SK-MEL-5 (cell line): Measurements from ENCODE around the gene ANKIB1. TPM values are rescaled to one million over a fixed set of nuclear protein-coding genes. Genes with fewer than 3 reads are reported as not detected.
"Not testable (repeated sequence)": the region's sequence is repeated elsewhere in the genome, so short reads cannot be mapped to it uniquely, and the experiment has no call there.

Source experiments
- DNase-seq: peaks from one replicate; pipeline ENCODE4 v3.0.0-alpha.2; 2016; ENCODE audit warnings: low read depth, low spot score
- in situ Hi-C: cut with HindIII; loops from 2 replicates; pipeline ENCODE4 v1.10.0; 2016; ENCODE audit warnings: low sequenced_read_pairs, high pct_unique_total_duplicates, low pct_unique_long_range_greater_than_20kb
- total RNA-seq: library from RNA; depleted of rRNA; stranded (reverse); fragments of >200 nt; shearing (Covaris generic); gene quantifications from 2 replicates; pipeline ENCODE4 v1.2.3, GENCODE V29; 2014

ANKIB1 gene
- total RNA-seq, 1 experiment from 2014 or later: 35.4 TPM

DNA sequence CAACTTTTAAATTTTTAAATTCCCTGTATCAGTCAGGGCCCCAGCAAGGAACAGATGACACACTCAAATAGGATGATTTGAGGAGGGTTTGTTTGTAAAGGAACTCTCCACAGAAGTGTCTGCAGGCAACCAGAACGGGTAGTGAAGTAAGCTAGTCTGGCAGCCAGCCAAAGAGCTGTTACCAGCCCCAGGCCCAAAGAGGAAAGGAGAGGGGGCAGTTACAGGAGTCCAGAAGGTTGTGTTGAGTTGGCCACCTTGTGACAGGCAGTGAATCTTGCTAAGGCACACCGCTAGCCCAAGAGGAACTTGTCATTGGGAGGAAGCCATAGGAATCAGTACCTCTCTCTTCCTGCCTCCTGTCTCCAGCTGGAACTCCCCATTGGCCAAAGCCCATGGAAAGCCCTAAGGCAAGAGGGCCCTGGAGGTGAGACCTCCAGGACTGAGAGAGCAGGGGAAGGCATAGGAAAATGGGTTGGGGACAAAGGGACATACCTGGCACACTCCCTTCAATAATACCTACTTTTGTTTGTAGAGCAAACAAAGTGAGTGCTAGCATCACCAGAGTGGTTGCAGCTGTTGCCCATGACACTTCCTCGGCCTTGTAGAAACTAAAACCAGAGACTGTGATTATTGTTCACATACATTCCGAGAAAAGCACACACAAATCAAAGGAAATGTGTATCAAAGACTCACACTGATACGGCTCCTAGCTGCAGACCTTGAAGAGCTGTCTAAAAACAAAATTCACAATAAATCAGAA, 176.1 kb downstream of the ANKIB1 start:
- DNase-seq: no peak
- in situ Hi-C loops: no loop called here

DNA sequence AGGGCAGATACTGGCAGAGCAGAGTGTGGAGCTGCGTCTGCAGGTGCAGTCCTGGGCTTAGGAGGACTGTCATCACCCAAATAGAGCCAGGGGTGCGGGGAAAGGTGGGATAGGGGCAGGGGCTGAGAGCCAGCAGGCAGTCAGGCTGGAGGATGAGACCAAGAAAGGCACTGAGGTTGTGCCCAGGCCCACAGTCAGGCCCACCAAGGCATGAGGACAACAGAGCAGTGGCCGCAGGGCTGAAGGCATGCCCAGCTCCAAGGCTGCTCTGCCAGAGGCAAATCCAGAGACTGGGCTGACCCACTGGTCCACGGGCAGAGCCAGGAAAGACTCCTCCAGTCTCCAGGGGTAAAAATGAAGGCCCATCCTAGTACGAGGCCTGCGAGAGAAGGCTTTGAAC, 177.2 kb downstream of the ANKIB1 start:
- in situ Hi-C loops: no loop called here
- no peak for DNase-seq

DNA sequence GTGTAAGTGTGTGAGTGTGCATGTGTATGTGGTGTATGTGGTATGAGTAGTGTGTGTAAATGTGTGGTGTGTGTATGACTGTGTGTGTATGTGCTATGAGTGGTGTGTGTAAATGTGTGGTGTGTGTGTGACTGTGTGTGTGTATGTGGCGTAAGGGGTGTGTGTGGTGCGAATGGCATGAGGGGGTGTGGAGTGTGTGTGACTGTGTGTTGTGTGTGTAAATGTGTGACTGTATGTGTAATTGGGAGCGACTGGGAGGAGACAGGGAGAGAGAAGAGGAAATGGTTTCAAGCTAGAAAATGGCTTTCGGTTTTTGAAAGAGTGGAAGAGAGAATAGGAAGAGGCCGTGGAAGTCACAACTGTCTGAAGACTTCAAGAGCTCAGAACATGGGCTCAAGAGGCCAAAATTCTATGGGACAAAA, 177.9 kb downstream of the ANKIB1 start:
- in situ Hi-C loops: no loop called here
- DNase-seq: no peak

GRCh38 chr7:92425311-92425947, 179.7 kb downstream of the ANKIB1 start:
- in situ Hi-C loops: no loop called here
- no peak for DNase-seq

GRCh38 chr7:92427193-92427592, 181.4 kb downstream of the ANKIB1 start:
- DNase-seq: no peak
- in situ Hi-C loops: no loop called here

DNA sequence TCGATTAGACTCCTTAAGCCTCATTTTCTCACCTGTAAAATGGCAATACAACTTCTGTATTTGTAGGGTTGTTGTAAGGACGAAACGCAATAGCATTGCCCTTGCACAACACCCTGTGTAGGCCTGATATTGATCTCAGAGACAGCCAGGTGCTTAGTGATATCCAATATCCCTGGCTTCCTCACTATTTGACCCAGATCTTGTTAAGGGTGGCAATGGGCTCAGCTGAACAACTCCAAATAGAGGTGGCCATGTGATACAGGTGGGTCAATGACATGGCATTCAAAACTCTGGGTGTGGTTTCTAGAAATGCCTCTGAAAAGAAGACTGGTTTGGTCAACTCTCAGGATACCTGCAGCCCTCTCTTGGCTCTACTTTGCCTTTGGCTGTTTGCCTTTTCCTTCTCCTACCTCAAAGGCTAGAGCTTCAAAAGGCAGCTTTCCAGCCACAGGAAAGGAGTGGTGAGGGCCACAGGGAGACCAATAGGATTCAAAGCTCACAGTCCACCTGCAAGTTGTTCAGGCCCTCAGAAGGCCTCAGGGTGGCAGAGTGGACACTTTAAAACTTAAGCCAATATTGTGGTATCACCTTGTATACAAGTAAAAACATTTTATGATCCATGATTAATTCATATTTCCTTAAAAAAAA, 186.6 kb downstream of the ANKIB1 start:
- in situ Hi-C loops: no loop called here
- DNase-seq: no peak

DNA sequence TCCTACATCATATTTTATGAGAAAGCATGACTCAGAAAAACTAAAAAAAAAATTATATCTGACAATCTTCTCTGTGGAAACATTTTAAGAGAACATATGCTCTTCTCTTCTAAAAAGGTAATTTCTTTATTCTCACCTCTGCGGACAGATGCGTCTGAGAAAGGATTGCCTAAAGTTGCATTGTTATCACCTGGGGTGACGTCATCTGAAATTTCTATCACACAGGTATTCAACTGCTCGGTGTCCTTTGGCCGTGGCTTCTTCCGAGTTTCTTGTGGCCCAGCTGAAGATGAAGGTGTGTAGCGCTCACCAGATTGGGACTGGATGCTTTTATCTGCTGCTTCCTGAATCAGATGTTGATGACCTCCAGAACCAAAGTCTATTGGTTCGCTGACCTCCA, 187.2 kb downstream of the ANKIB1 start:
- in situ Hi-C loops: no loop called here
- DNase-seq: no peak

GRCh38 chr7:92435542-92435941, 189.8 kb downstream of the ANKIB1 start:
- no peak for DNase-seq
- in situ Hi-C loops: no loop called here

GRCh38 chr7:92436612-92437445, 191.1 kb downstream of the ANKIB1 start:
- in situ Hi-C loops: no loop called here

GRCh38 chr7:92437956-92438491, 192.2 kb downstream of the ANKIB1 start:
- in situ Hi-C loops: no loop called here
- DNase-seq: no peak

More at GRCh38 chr7:92436612-92437445, 191.1 kb downstream of the ANKIB1 start:
- DNase-seq: no peak

GRCh38 chr7:92442720-92443119, 196.9 kb downstream of the ANKIB1 start:
- DNase-seq, in situ Hi-C loops: not testable (repeated sequence)

GRCh38 chr7:92446869-92447344, 201.1 kb downstream of the ANKIB1 start:
- in situ Hi-C loops: no loop called here

DNA sequence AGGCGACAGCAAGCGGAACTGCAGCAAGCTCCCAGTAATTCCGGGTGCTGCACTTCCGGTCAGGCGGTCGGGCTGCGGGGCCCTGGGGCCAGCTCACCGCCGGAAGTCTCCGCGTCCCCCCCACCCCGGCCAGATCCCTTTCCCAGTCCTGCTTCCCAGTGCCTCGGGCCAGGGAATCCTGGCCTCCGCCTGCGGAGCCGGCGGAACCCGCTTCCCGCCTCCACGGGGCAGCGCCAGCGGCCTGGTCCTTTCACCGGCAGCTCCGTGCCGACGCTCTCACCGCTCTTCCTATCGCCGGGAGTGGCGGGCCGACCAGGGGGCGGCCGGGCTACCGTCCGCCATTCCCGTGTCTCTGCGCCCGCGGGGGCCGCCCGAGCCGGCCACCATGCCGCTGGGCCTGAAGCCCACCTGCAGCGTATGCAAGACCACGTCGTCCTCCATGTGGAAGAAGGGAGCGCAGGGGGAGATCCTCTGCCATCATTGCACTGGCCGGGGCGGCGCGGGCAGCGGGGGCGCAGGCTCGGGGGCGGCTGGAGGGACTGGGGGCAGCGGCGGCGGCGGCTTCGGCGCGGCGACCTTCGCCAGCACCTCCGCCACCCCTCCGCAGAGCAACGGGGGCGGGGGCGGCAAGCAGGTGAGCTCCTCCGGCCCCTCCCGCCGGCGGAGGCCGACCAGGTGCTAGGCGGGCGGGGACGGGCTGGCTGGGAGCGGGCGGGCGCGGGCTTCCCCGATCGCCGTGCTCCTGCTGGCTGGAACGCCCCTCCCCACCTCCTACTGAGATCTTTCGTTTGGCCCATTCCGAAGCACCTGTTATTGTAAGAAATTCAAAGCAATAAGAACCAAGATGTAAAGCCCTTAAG, 201.8 kb downstream of the ANKIB1 start, which contains the start of gene GATAD1:
TSS of gene GATAD1 (plus strand) at position 138 of the 860 bp plus-strand sequence. CDS start at position 386, 248 bp downstream.
- peak; percentile 97 for DNase-seq
- in situ Hi-C loops: no loop called here

More at GRCh38 chr7:92446869-92447344, 201.1 kb downstream of the ANKIB1 start:
- DNase-seq: no peak

- peak; percentile 68 for DNase-seq
- in situ Hi-C loops: no loop called here
Observed at GRCh38 chr7:92448205-92448747, 202.5 kb downstream of the ANKIB1 start.
